ENCODE measurements around the gene NUP133. TPM values are rescaled to one million over a fixed set of nuclear protein-coding genes. Genes with fewer than 3 reads are reported as not detected.

NUP133 gene
- total and polyA plus RNA-seq, 2 donors (not counting 3 experiments of a cell fraction or from before 2014, with no cell fraction given), result 13.4 to 43.2 TPM

DNA sequence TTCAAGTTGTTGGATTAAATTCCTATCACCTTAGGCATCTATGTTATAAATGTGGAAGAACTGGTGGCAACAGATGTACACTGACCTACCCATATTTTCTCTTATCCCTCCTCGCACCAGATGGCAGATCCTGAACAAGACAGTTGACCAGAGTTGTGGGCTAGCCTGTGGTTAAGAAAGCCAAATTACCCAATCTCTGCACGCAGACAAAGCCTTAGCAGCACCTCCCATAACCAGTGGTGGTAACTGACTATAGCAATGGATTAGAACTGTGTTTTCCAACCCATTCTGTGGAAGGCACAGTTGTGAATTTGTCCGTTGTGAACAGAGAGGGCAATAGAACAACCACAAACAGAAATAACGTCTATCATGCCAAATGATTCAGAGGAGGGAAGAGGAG, 29.8 kb upstream of the NUP133 start:
- dilution Hi-C loops (cut with MboI; ENCODE audit: extremely low pct_ligation_motif_present, low sequenced_read_pairs) (no loop called here), intact Hi-C loops (cut with micrococcal nuclease) (no loop called here)
- H3K9me1 ChIP-seq (replicated peaks; ENCODE audit: control insufficient read depth, extremely low read depth, insufficient read depth, low read length), result no peaks in the 10 kb centered on the region
- ChIA-PET CTCF (interaction anchor here (0.6 kb wide), 1 partner anchor 837 kb away, joined by 3 read pairs; no protein-coding TSS in a partner anchor), POLR2A (no interaction called here)
- no peak overlapping the region for H3K4me3 ChIP-seq (replicated peaks in 1 of 3; ENCODE audit: insufficient read depth in 1 of 3, low read depth in 1 of 3, low read length in 3 of 3)
- H3K9ac ChIP-seq (replicated peaks; ENCODE audit: extremely low read depth, insufficient read depth, low read length), result no peak overlapping the region
- no peaks in the 10 kb centered on the region for H3K27me3 ChIP-seq (ENCODE audit: control insufficient read depth in 2 of 2, insufficient read depth in 2 of 2, low read length in 2 of 2)
- DNase-seq (ENCODE audit: low read depth, low spot score), result no peak
- BruUV-seq (replicated peaks), result no TSS peak
- H3K27ac ChIP-seq (ENCODE audit: insufficient read depth, low read depth, low read length), result no peak overlapping the region
- H3K79me2 ChIP-seq (ENCODE audit: control insufficient read depth, insufficient read depth, low read length), result no peaks in the 10 kb centered on the region
- H3K4me1 ChIP-seq (ENCODE audit: control insufficient read depth, extremely low read depth, insufficient read depth, low read length), result no peaks in the 10 kb centered on the region
- H3K36me3 ChIP-seq (ENCODE audit: control insufficient read depth in 2 of 2, extremely low read depth in 1 of 2, insufficient read depth in 2 of 2, low read length in 2 of 2), result peaks cover 7 to 9% of the 10 kb centered on the region in 2 experiments
- H4K20me1 ChIP-seq (replicated peaks; ENCODE audit: control insufficient read depth, extremely low read depth, insufficient read depth, low read length), result no peaks in the 10 kb centered on the region
- H3K9me3 ChIP-seq (replicated peaks; ENCODE audit: control insufficient read depth, insufficient read depth, low read length), result no peaks in the 10 kb centered on the region
- FAIRE-seq, result no peak
- H2AFZ ChIP-seq (ENCODE audit: low read depth, low read length), result no peak overlapping the region
- TF ChIP-seq POLR2AphosphoS5 (IDR thresholded peaks at IDR 0.05; ENCODE audit: insufficient read depth, low read depth, low read length) (no peak), EZH2 (IDR thresholded peaks at IDR 0.05; ENCODE audit: borderline replicate concordance, low read depth, low read length, severe bottlenecking) (no peak), POLR2A (IDR thresholded peaks at IDR 0.05; ENCODE audit: low read depth, low read length) (no peak), MAX (IDR thresholded peaks at IDR 0.05; ENCODE audit: insufficient read depth, insufficient read length) (no peak), JUN (IDR thresholded peaks at IDR 0.05; ENCODE audit: borderline replicate concordance, insufficient read depth, insufficient read length, low read depth) (no peak), GATA2 (IDR thresholded peaks at IDR 0.05; ENCODE audit: insufficient read depth, insufficient read length, low read depth, low read length) (no peak), MYC (IDR thresholded peaks at IDR 0.05; ENCODE audit: low read depth, low read length) (no peak), FOS (IDR thresholded peaks at IDR 0.05; ENCODE audit: borderline replicate concordance, insufficient read depth, low read length) (no peak)
- TF ChIP-seq, protein P1, sequence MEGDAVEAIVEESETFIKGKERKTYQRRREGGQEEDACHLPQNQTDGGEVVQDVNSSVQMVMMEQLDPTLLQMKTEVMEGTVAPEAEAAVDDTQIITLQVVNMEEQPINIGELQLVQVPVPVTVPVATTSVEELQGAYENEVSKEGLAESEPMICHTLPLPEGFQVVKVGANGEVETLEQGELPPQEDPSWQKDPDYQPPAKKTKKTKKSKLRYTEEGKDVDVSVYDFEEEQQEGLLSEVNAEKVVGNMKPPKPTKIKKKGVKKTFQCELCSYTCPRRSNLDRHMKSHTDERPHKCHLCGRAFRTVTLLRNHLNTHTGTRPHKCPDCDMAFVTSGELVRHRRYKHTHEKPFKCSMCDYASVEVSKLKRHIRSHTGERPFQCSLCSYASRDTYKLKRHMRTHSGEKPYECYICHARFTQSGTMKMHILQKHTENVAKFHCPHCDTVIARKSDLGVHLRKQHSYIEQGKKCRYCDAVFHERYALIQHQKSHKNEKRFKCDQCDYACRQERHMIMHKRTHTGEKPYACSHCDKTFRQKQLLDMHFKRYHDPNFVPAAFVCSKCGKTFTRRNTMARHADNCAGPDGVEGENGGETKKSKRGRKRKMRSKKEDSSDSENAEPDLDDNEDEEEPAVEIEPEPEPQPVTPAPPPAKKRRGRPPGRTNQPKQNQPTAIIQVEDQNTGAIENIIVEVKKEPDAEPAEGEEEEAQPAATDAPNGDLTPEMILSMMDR (IDR thresholded peaks at IDR 0.05; ENCODE audit: extremely low read depth in 1 of 2, insufficient read depth in 1 of 2, low read depth in 1 of 2, low read length in 2 of 2), result no peak
- no peak overlapping the region for H3K4me2 ChIP-seq (ENCODE audit: insufficient read depth, low read length)

All from endothelial cell of umbilical vein (primary cell).